ENCODE measurements around the gene R3HDML.
"Not testable (repeated sequence)": the region's sequence is repeated elsewhere in the genome, so short reads cannot be mapped to it uniquely, and the experiment has no call there.

The R3HDML gene

GRCh38 chr20:44331201-44331600, 5.6 kb upstream of the R3HDML start:
- no peak for DNase-seq

GRCh38 chr20:44334306-44334705, 2.5 kb upstream of the R3HDML start:
- no peak for DNase-seq

- DNase-seq = no peak
Observed at GRCh38 chr20:44334709-44335108, 2.1 kb upstream of the R3HDML start.

GRCh38 chr20:44335675-44336074, 1.2 kb upstream of the R3HDML start:
- DNase-seq = no peak

GRCh38 chr20:44336086-44336485, 757 bp upstream of the R3HDML start:
- DNase-seq = no peak

- DNase-seq = no peak
Observed at GRCh38 chr20:44342248-44342647, 5.4 kb downstream of the R3HDML start.

- DNase-seq = no peak
Observed at GRCh38 chr20:44343162-44343675, 6.4 kb downstream of the R3HDML start.

GRCh38 chr20:44344723-44345122, 7.9 kb downstream of the R3HDML start:
- no peak for DNase-seq

- no peak for DNase-seq
Observed at GRCh38 chr20:44345147-44345546, 8.3 kb downstream of the R3HDML start.

GRCh38 chr20:44345941-44346340, 9.1 kb downstream of the R3HDML start:
- DNase-seq = not testable (repeated sequence)

- DNase-seq = no peak
Observed at GRCh38 chr20:44348168-44348659, 11.4 kb downstream of the R3HDML start.

- DNase-seq = no peak
Observed at GRCh38 chr20:44349349-44349748, 12.5 kb downstream of the R3HDML start.

GRCh38 chr20:44350567-44350966, 13.7 kb downstream of the R3HDML start:
- DNase-seq = no peak

- DNase-seq = no peak
Observed at GRCh38 chr20:44354979-44355497, 18.2 kb downstream of the R3HDML start.

GRCh38 chr20:44355498-44356352, 18.9 kb downstream of the R3HDML start, which contains the start of gene HNF4A:
Gene HNF4A (plus strand): TSS chr20:44355699. CDS start chr20:44355805, 106 bp downstream.
- DNase-seq = no peak

- no peak for DNase-seq
Observed at GRCh38 chr20:44356353-44356723, 19.5 kb downstream of the R3HDML start.

GRCh38 chr20:44357020-44357419, 20.2 kb downstream of the R3HDML start:
- no peak for DNase-seq

- no peak for DNase-seq
Observed at GRCh38 chr20:44357555-44358125, 20.8 kb downstream of the R3HDML start.

- DNase-seq = no peak
Observed at GRCh38 chr20:44358776-44359175, 21.9 kb downstream of the R3HDML start.

- DNase-seq = no peak
Observed at GRCh38 chr20:44360221-44360620, 23.4 kb downstream of the R3HDML start.

GRCh38 chr20:44361021-44361420, 24.2 kb downstream of the R3HDML start:
- DNase-seq = no peak

- no peak for DNase-seq
Observed at GRCh38 chr20:44362466-44362940, 25.7 kb downstream of the R3HDML start.

- no peak for DNase-seq
Observed at GRCh38 chr20:44364068-44364467, 27.2 kb downstream of the R3HDML start.

- DNase-seq = no peak
Observed at GRCh38 chr20:44364780-44365179, 27.9 kb downstream of the R3HDML start.
